Rectal smooth muscle tissue (tissue), 1 donor: ENCODE results near the gene FBXO10.
"Not testable (repeated sequence)": the region's sequence is repeated elsewhere in the genome, so short reads cannot be mapped to it uniquely, and the experiment has no call there.

ENCODE experiments used
- H3K27ac ChIP-seq: one replicate; pipeline ENCODE4 v1.7.0; 2013; ENCODE audit warnings: low read depth, low read length, inconsistent platforms
- H3K27me3 ChIP-seq: one replicate; pipeline ENCODE4 v1.7.0; 2013; ENCODE audit warnings: low read length; ENCODE audit not compliant: control insufficient read depth, insufficient read depth
- H3K36me3 ChIP-seq: one replicate; pipeline ENCODE4 v1.7.0; 2013; ENCODE audit warnings: low read length; ENCODE audit not compliant: control insufficient read depth, insufficient read depth
- H3K4me1 ChIP-seq: one replicate; pipeline ENCODE4 v1.7.0; 2013; ENCODE audit warnings: low read length; ENCODE audit not compliant: control insufficient read depth, insufficient read depth
- H3K4me3 ChIP-seq: one replicate; pipeline ENCODE4 v1.7.0; 2013; ENCODE audit warnings: low read length
- H3K9ac ChIP-seq: one replicate; pipeline ENCODE4 v1.7.0; 2013; ENCODE audit warnings: low read length

FBXO10 gene

DNA sequence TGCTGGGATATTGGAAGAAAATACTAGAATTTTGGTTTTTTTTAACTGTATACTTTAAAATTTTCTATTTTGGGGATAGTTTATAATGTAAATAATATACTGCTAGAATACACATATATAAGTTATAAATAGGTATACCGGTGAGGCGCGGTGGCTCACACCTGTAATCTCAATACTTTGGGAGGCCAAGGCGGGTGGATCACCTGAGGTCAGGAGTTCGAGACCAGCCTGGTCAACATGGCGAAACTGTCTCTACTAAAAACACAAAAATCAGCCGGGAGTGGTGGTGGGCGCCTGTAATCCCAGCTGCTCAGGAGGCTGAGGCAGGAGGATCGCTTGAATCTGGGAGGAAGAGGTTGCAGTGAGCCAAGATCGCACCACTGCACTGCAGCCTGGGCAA is 61.8 kb downstream of the FBXO10 start:
- H3K36me3 ChIP-seq, H3K27ac ChIP-seq, H3K4me3 ChIP-seq, H3K4me1 ChIP-seq, H3K9ac ChIP-seq, H3K27me3 ChIP-seq: not testable (repeated sequence)

DNA sequence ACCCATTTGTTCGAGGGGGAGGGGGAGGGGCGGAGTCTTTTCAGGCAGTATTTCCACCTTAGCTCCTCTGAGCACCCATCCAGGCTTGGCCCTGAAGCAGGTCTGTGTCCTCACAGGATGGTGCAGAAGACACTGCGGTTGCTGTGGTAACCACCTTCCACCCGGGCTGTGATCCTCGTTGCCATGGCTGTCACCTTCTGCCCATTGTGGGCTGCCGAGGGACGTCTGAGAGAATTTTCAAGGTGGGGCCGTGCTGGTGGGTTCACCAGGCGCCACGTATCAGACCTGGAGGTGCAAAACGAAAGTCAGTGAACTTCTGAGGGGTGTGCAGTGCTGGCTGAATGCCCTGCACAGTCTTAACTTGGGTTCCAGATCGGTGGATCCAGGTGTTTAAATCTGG is 63.7 kb downstream of the FBXO10 start:
- no peak overlapping the region for H3K27ac ChIP-seq
- no peaks in the 10 kb centered on the region for H3K4me1 ChIP-seq
- H3K4me3 ChIP-seq, result no peak overlapping the region
- H3K9ac ChIP-seq, result no peak overlapping the region
- H3K27me3 ChIP-seq, result no peaks in the 10 kb centered on the region
- H3K36me3 ChIP-seq, result peaks cover 9% of the 10 kb centered on the region

DNA sequence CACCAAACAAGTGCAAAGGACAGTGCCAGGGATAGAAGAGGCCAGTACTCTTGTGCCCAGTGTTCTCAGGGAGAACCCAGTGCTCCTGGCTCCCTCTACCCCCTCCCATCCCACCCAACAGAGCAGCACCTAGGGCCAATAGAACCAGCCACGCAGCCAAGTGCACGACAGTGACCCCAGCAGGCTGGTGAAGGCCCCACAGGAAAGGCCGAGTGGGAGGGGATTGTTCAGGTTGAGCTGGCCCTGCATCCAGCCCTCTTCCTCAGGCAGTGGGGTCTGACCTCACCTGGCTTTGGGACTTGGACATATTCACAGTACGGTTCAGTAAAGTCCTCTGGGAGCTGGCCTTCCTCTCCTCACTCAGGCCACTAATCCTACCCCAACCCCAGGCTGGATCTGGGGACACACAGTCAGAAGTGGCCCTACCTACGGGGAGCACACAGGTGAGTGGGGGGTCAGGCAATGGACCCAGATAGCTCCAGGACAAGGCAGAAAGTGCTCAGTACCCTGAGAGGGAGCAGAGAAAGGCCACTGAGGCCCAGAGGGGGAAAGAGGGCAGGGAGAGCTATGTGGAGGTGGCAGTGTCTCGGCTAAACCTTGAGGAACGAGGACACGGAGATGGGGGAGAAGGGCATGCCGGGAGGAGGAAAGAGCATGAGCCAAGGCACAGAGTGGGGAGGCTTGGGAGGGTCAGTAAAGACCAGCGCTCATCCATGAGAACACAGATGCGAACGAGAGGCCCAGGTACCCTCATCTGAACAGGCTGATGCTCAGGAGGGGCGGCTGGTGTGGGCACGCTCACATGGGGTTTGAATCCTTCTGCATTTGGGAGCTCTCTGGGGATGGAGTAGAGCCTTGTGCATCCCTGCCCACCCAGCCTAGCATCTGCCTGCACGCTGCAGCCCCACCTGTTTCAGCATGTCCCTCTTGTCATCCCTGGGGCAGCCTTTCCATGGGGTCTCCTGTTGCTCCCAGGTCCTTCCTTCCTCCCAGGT is 64.9 kb downstream of the FBXO10 start:
- Histone ChIP-seq H3K4me1 (no peaks in the 10 kb centered on the region), H3K9ac (no peak overlapping the region), H3K4me3 (no peak overlapping the region), H3K27me3 (no peaks in the 10 kb centered on the region), H3K27ac (no peak overlapping the region), H3K36me3 (peaks cover 9% of the 10 kb centered on the region)

DNA sequence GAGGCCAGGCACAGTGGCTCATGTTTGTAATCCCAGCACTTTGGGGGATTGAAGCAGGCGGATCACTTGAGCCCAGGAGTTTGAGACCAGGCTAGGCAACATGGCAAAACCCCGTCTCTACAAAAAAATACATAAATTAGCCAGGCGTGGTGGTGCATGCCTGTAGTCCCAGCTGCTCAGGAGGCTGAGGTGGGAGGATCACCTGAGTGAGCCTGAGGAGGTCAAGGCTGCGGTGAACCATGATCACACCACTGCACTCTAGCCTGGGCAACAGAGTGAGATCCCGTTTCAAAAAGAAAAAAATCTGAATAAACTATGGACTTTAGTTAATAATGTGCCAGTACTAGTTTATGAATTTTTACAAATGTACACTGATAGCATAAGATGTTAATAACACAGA is 66.1 kb downstream of the FBXO10 start:
- H3K4me1 ChIP-seq, H3K27me3 ChIP-seq, H3K27ac ChIP-seq, H3K4me3 ChIP-seq, H3K9ac ChIP-seq: not testable (repeated sequence)
- peaks cover 11% of the 10 kb centered on the region for H3K36me3 ChIP-seq

DNA sequence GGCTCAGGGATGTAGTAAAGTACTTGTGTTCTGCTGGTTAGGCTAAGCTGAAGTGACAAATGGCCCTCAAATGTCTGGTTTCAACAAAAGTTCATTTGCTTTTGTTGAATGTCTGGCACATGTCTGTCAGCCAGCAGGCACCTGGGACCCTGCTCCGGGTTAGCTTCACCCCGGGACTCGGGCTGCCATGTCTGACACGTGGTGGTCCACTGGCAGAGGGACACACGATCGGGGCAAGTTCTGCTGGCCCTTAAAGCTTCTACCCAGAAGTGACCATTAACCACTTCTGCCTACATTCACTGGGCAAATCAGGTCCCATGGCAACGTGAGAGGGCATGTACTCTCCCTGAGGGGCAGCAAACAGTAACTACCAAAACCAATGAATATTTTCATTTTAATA is 66.6 kb downstream of the FBXO10 start:
- H3K9ac ChIP-seq, result no peak overlapping the region
- H3K27me3 ChIP-seq, result no peaks in the 10 kb centered on the region
- peaks cover 12% of the 10 kb centered on the region for H3K36me3 ChIP-seq
- no peaks in the 10 kb centered on the region for H3K4me1 ChIP-seq
- H3K4me3 ChIP-seq, result no peak overlapping the region
- no peak overlapping the region for H3K27ac ChIP-seq

DNA sequence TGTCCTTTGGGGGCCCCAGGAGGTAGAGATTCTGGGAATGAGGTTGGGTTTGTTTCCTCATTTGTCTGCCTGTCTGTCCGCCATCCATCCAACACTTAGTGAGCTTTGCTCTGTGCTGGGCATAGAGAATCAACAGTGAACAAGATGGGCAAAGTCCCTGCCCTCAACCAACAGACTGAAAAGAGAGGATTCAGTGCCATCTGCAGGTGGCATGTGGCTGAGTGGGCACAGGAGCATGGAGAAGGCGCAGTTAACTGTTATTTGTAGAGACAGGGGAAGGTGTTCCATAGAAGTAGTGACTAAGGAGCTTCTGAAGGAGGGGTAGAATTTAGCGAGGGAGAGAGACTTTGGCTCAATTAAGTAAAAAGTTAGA is 67.4 kb downstream of the FBXO10 start:
- Histone ChIP-seq H3K4me3 (no peak overlapping the region), H3K4me1 (no peaks in the 10 kb centered on the region), H3K27ac (no peak overlapping the region), H3K27me3 (no peaks in the 10 kb centered on the region), H3K36me3 (peaks cover 12% of the 10 kb centered on the region), H3K9ac (no peak overlapping the region)

DNA sequence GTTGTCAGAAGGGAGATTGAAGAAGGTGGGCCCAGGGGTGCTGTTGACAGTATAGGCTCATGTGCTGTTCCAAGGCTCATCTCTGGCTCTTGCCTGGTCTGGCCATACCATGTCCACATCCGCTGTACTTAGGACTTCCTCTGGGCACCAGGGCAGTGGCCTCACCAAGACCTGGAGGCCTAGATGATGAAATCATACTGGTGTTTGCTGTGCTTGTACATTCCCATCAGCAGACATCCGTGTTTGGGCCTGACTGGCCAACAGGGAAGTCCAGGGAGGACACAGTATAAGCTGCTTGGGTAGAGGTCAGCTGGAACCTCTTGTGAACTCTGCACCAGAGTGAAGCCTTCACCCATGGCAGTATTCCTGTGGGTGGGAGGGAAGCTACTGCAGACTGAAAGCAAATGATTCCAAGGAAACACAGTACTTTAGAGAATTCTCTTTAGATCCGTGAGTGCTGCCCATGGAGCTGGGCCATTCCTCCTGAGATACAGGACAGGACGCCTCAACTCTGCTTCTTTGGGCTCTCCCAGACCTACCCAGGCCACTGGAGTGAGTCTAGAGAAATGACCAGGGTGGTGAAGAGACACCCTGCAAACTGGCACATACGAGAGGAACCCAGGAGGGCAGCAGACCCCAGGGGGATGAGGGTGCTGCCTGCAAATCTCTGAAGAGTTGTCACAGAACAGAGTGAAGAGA is 67.9 kb downstream of the FBXO10 start:
- Histone ChIP-seq H3K9ac (no peak overlapping the region), H3K36me3 (peaks cover 12% of the 10 kb centered on the region), H3K4me3 (no peak overlapping the region), H3K4me1 (no peaks in the 10 kb centered on the region), H3K27me3 (no peaks in the 10 kb centered on the region), H3K27ac (no peak overlapping the region)

DNA sequence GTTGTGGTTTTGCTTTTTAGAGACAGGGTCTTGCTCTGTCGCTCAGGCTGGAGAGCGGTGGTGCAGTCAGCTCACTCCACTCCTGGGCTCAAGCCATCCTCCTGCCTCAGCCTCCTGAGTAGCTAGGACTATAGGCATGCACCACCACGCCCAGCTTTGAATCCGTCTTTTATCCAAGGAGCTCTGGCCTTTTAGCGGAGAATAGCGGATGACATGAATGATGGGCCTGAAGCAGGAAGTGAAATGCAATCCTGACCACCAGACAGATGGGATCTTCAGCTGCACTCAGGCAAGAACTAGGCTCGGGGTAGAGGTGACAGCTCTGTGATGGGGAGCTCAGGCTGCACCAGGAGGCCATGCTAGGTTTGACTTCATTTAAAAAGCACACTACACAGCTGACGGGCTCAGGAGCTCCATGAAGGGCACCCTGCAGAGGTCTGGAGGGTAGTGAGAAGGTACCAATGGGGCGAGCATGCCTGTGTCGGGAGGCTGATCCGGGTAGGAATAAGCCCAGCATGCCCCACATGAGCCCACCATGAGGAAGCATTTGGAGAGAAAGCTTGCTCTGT is 68.5 kb downstream of the FBXO10 start:
- Histone ChIP-seq H3K36me3 (peaks cover 16% of the 10 kb centered on the region), H3K27ac (no peak overlapping the region), H3K4me3 (no peak overlapping the region), H3K9ac (no peak overlapping the region), H3K4me1 (no peaks in the 10 kb centered on the region), H3K27me3 (no peaks in the 10 kb centered on the region)

DNA sequence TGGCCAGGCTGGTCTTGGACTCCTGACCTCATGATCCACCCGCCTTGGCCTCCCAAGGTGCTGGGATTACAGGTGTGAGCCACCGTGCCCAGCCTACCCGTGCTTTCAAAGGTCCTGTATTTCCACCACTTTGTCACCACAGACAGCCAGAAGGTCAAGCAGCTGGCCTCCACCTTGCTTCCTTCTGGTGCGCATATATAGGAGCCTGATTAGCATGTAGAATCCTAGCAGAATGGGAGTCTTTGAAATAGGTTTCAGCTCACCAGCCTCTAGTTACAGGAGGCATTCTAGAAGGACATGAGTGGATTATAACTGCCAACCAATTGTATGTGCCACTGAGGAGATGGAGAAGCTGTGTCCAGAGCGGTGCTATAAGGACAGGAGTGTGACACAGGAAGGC is 71.6 kb downstream of the FBXO10 start:
- H3K4me3 ChIP-seq, result no peak overlapping the region
- peaks cover 27% of the 10 kb centered on the region for H3K36me3 ChIP-seq
- no peak overlapping the region for H3K27ac ChIP-seq
- H3K9ac ChIP-seq, result no peak overlapping the region
- H3K27me3 ChIP-seq, result no peaks in the 10 kb centered on the region
- no peaks in the 10 kb centered on the region for H3K4me1 ChIP-seq

DNA sequence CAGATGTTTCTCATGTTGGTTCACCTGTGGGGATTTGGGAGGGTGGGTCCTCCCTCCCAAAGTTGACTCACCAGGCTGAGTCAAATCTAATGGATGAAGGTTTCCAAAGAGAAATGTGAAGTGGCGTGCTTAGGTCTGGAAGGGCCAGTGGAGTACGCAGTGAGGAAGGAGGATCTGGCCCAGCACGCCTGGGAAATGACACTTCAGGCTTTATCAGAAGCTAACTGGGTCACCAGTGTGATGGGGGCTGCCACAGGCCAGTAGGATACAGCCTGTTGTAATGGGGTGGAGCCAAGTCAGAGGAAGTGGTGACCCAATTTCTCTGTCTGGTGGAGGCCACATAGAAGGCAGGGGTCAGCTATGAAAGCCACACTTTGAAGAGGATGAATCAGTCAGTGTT is 72.4 kb downstream of the FBXO10 start:
- no peaks in the 10 kb centered on the region for H3K27me3 ChIP-seq
- no peak overlapping the region for H3K9ac ChIP-seq
- H3K27ac ChIP-seq, result no peak overlapping the region
- no peak overlapping the region for H3K4me3 ChIP-seq
- peaks cover 27% of the 10 kb centered on the region for H3K36me3 ChIP-seq
- no peaks in the 10 kb centered on the region for H3K4me1 ChIP-seq

DNA sequence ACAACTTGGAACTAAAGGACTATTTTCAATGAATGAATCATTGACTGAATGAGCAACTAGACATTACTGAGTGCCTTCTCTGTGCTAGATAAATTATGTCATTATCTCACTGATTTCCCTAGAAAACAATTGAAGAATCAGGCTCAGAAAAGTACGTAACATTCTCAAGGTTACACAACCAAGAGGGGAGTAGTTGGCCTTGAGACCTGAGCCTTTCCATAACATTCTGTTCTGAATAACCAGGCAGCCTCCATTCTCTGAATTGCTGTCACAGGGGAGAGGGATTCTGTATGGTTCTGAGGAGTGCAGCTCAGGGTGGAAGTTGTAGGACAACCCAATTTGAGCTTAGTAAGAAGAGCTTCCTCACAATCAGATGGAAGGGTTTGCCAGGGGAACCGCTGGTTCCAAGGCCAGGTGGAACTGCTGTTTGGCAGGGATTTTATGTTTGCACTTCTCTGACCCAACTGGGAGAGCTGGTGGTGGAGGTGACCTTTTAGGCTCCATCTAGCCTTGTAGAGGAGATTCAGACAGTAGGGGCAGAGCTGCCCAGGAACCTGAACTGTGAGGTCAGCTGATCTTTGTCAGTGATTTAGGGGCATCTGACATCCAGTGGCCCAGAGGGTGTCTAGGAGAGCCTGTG is 74.1 kb downstream of the FBXO10 start:
- Histone ChIP-seq H3K27ac (no peak overlapping the region), H3K9ac (no peak overlapping the region), H3K4me3 (no peak overlapping the region), H3K27me3 (no peaks in the 10 kb centered on the region), H3K36me3 (peaks cover 27% of the 10 kb centered on the region), H3K4me1 (no peaks in the 10 kb centered on the region)

DNA sequence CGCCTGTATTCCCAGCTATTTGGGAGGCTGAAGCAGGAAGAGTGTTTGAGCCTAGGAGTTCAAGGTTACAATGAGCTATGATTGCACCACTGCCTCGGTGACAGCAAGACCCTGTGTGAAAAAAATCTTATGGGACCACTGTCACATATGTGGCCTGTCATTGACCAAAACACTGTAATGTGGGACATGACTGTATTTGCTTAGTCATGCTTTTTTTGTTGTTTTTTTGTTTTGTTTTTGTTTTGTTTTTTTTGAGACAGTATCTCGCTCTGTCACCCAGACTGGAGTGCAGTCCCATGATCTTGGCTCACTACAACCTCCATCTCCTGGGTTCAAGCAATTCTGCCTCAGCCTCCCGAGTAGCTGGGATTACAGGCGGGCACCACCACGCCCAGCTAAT is 76.9 kb downstream of the FBXO10 start:
- Histone ChIP-seq H3K9ac (no peak overlapping the region), H3K4me3 (no peak overlapping the region), H3K36me3 (peaks cover 40% of the 10 kb centered on the region), H3K27me3 (no peaks in the 10 kb centered on the region), H3K27ac (no peak overlapping the region), H3K4me1 (no peaks in the 10 kb centered on the region)
